IMR-90 (cell line): ENCODE results near the gene MKS1. TPM values are rescaled to one million over a fixed set of nuclear protein-coding genes. Genes with fewer than 3 reads are reported as not detected.

Source experiments
- ATAC-seq: fragments of 200-7000 bp; cut with Tn5 transposase; 2 replicates; pipeline ENCODE4 v1.9.1; 2020; ENCODE audit warnings: low read depth, mild to moderate bottlenecking, moderate library complexity
- BruUV-seq: library from RNA; stranded (reverse); fragments of 400-500 nt; replicated peaks from 2 replicates; lab custom pipeline; 2021; lab: Mats Ljungman, UMichigan
- CTCF ChIA-PET: fragments of 300-600 bp; formaldehyde crosslinking; extraction: SDS; loops from one replicate; lab custom pipeline; 2021; ENCODE audit warnings: antibody characterized with exemption; lab: Yijun Ruan, JAX
- POLR2A ChIA-PET: fragments of 300-600 bp; sonication (Branson Sonifier 250); formaldehyde crosslinking; loops from one replicate; lab custom pipeline; 2022; ENCODE audit warnings: antibody characterized with exemption; ENCODE audit not compliant: unreplicated experiment; lab: Charles Lee
- DNase-seq: peaks from one replicate; pipeline ENCODE4 v3.0.0; 2013
- H2AFZ ChIP-seq: replicated peaks from 2 replicates; pipeline ENCODE3; 2013; ENCODE audit warnings: low read length, mild to moderate bottlenecking; ENCODE audit not compliant: poor library complexity
- H2AK5ac ChIP-seq: 2 replicates; pipeline ENCODE4 v1.6.1; 2013; ENCODE audit warnings: low read depth, low read length, inconsistent platforms
- H2AK9ac ChIP-seq: replicated peaks from 2 replicates; pipeline ENCODE3; 2013; ENCODE audit warnings: mild to moderate bottlenecking, low read depth, low read length, moderate library complexity; ENCODE audit not compliant: poor library complexity
- H2BK120ac ChIP-seq: 2 replicates; pipeline ENCODE4 v1.6.1; 2013; ENCODE audit warnings: low read depth, low read length, inconsistent platforms
- H2BK15ac ChIP-seq: 3 replicates; pipeline ENCODE4 v1.6.1; 2013; ENCODE audit warnings: low read depth, low read length, inconsistent platforms
- H2BK20ac ChIP-seq: 2 replicates; pipeline ENCODE4 v1.6.1; 2013; ENCODE audit warnings: low read depth, mild to moderate bottlenecking, inconsistent platforms, low read length, moderate library complexity
- H2BK5ac ChIP-seq: 2 replicates; pipeline ENCODE4 v1.6.1; 2013; ENCODE audit warnings: mild to moderate bottlenecking, low read depth, low read length, inconsistent platforms; ENCODE audit not compliant: poor library complexity, severe bottlenecking
- H3K14ac ChIP-seq: replicated peaks from 2 replicates; pipeline ENCODE4 v1.6.1; 2013; ENCODE audit warnings: low read depth, low read length, inconsistent platforms
- H3K18ac ChIP-seq: 2 replicates; pipeline ENCODE4 v1.6.1; 2013; ENCODE audit warnings: low read depth, low read length, control low read depth
- H3K23ac ChIP-seq: 2 replicates; pipeline ENCODE4 v1.6.1; 2013; ENCODE audit warnings: low read depth, low read length, inconsistent platforms
- H3K27ac ChIP-seq: 2 replicates; pipeline ENCODE4 v1.5.1; 2013; ENCODE audit warnings: mild to moderate bottlenecking, control low read depth, low read length; ENCODE audit not compliant: insufficient read depth
- H3K27me3 ChIP-seq: 2 replicates; pipeline ENCODE4 v1.6.1; 2013; ENCODE audit warnings: low read length; ENCODE audit not compliant: control insufficient read depth, insufficient read depth
- H3K36me3 ChIP-seq: 2 replicates; pipeline ENCODE4 v1.6.1; 2013; ENCODE audit warnings: low read length, mixed read lengths; ENCODE audit not compliant: control insufficient read depth, insufficient read depth
- H3K4ac ChIP-seq: 2 replicates; pipeline ENCODE4 v1.6.1; 2013; ENCODE audit warnings: low read depth, low read length, inconsistent platforms
- H3K4me1 ChIP-seq: 2 replicates; pipeline ENCODE4 v1.6.1; 2013; ENCODE audit warnings: low read length, mixed read lengths; ENCODE audit not compliant: control insufficient read depth, insufficient read depth
- H3K4me2 ChIP-seq: 2 replicates; pipeline ENCODE4 v1.6.1; 2013; ENCODE audit warnings: low read depth, mild to moderate bottlenecking, control low read depth, low read length, moderate library complexity
- H3K4me3 ChIP-seq: 2 replicates; pipeline ENCODE4 v1.5.1; 2013; ENCODE audit warnings: low read depth, mild to moderate bottlenecking, control low read depth, low read length, moderate library complexity; ENCODE audit not compliant: insufficient read depth
- H3K56ac ChIP-seq: 2 replicates; pipeline ENCODE4 v1.6.1; 2013; ENCODE audit warnings: low read length, inconsistent platforms; ENCODE audit not compliant: insufficient read depth; ENCODE audit errors: extremely low read depth
- H3K79me1 ChIP-seq, 2 experiments: 2 replicates each; pipeline ENCODE4 v1.6.1; 2013; ENCODE audit warnings: low read length in 2 of 2, inconsistent platforms in 1 of 2, low read depth in 1 of 2
- H3K9ac ChIP-seq: 2 replicates; pipeline ENCODE4 v1.6.1; 2013; ENCODE audit warnings: low read depth, low read length, control low read depth
- H3K9me1 ChIP-seq: 2 replicates; pipeline ENCODE4 v1.6.1; 2013; ENCODE audit warnings: low read length, inconsistent platforms; ENCODE audit not compliant: insufficient read depth
- H3K9me3 ChIP-seq: 2 replicates; pipeline ENCODE4 v1.6.1; 2013; ENCODE audit warnings: low read length; ENCODE audit not compliant: control insufficient read depth, insufficient read depth
- H4K20me1 ChIP-seq: 2 replicates; pipeline ENCODE4 v1.6.1; 2013; ENCODE audit warnings: low read length, inconsistent platforms; ENCODE audit not compliant: insufficient read depth
- H4K5ac ChIP-seq: 2 replicates; pipeline ENCODE4 v1.6.1; 2013; ENCODE audit warnings: mild to moderate bottlenecking, low read depth, low read length, control low read depth
- H4K8ac ChIP-seq, 2 experiments: 2 replicates each; pipeline ENCODE4 v1.6.1; 2013; ENCODE audit warnings: low read depth in 2 of 2, low read length in 2 of 2, control low read depth in 1 of 2, inconsistent platforms in 1 of 2
- H4K91ac ChIP-seq: 2 replicates; pipeline ENCODE4 v1.6.1; 2013; ENCODE audit warnings: low read depth, low read length, inconsistent platforms; ENCODE audit not compliant: insufficient read depth
- BHLHE40 ChIP-seq: fragments of 150-350 bp; IDR thresholded peaks from 2 replicates; pipeline ENCODE4 v1.6.1; 2016; ENCODE audit warnings: mild to moderate bottlenecking, low read depth, low read length
- CEBPB ChIP-seq: IDR thresholded peaks from 2 replicates; pipeline ENCODE4 v1.6.1; 2012; ENCODE audit warnings: low read depth, low read length, improper control_type of control experiment
- CHD1 ChIP-seq: IDR thresholded peaks from 2 replicates; pipeline ENCODE4 v1.6.1; 2012; ENCODE audit warnings: low read depth, low read length, improper control_type of control experiment
- ELK1 ChIP-seq: fragments of 150-350 bp; IDR thresholded peaks from 2 replicates; pipeline ENCODE4 v1.6.1; 2016; ENCODE audit warnings: low read depth, mild to moderate bottlenecking, low read length, moderate library complexity, borderline replicate concordance
- FOS ChIP-seq: fragments of 150-350 bp; IDR thresholded peaks from 2 replicates; pipeline ENCODE4 v1.6.1; 2016; ENCODE audit warnings: low read depth, low read length
- MAFK ChIP-seq: IDR thresholded peaks from 2 replicates; pipeline ENCODE4 v1.6.1; 2012; ENCODE audit warnings: low read depth, low read length, improper control_type of control experiment
- MAZ ChIP-seq: IDR thresholded peaks from 2 replicates; pipeline ENCODE4 v1.6.1; 2012; ENCODE audit warnings: low read depth, mild to moderate bottlenecking, low read length, improper control_type of control experiment, moderate library complexity, borderline replicate concordance
- MXI1 ChIP-seq: IDR thresholded peaks from 2 replicates; pipeline ENCODE4 v1.6.1; 2012; ENCODE audit warnings: low read depth, mild to moderate bottlenecking, low read length, moderate library complexity, borderline replicate concordance
- NFE2L2 ChIP-seq: fragments of 150-350 bp; IDR thresholded peaks from 2 replicates; pipeline ENCODE4 v1.6.1; 2016; ENCODE audit warnings: low read depth, mild to moderate bottlenecking, low read length
- POLR2A ChIP-seq: IDR thresholded peaks from 2 replicates; pipeline ENCODE4 v1.6.1; 2012; ENCODE audit warnings: mild to moderate bottlenecking, low read depth, low read length
- RAD21 ChIP-seq: IDR thresholded peaks from 2 replicates; pipeline ENCODE4 v1.6.1; 2012; ENCODE audit warnings: low read length, improper control_type of control experiment
- RCOR1 ChIP-seq: IDR thresholded peaks from 2 replicates; pipeline ENCODE4 v1.6.1; 2012; ENCODE audit warnings: mild to moderate bottlenecking, low read length, improper control_type of control experiment; ENCODE audit not compliant: insufficient replicate concordance
- RFX5 ChIP-seq: IDR thresholded peaks from 2 replicates; pipeline ENCODE4 v1.8.0; 2012; ENCODE audit warnings: low read depth, mild to moderate bottlenecking, low read length, moderate library complexity
- SMC3 ChIP-seq: fragments of 150-350 bp; IDR thresholded peaks from 2 replicates; pipeline ENCODE4 v1.6.1; 2016; ENCODE audit warnings: low read depth, mild to moderate bottlenecking, antibody characterized with exemption, low read length, moderate library complexity
- USF2 ChIP-seq: fragments of 150-350 bp; IDR thresholded peaks from 2 replicates; pipeline ENCODE4 v1.6.1; 2017; ENCODE audit warnings: mild to moderate bottlenecking, antibody characterized with exemption, low read length, low read depth
- WGBS, 2 experiments: methylation state at CpG; one replicate each; pipeline versions ENCODE4 v1.1.5 to v1.1.7; 2013; ENCODE audit warnings: missing lambda C conversion rate in 2 of 2; ENCODE audit not compliant: insufficient read length in 1 of 2; ENCODE audit errors: extremely low coverage in 2 of 2; 5-methylcytosine and 5-hydroxymethylcytosine counted together
- dilution Hi-C: fragments of 300-500 bp; cut with HindIII; formaldehyde crosslinking; loops from one replicate; pipeline ENCODE4 v1.14.3; 2018; ENCODE audit warnings: low sequenced_read_pairs; ENCODE audit not compliant: unreplicated experiment
- in situ Hi-C: fragments of 300-500 bp; cut with MboI; formaldehyde crosslinking; loops from 3 replicates; pipeline ENCODE4 v1.14.3; 2019; ENCODE audit warnings: low sequenced_read_pairs, inconsistent platforms, mixed read lengths
- intact Hi-C: fragments of 100-400 bp; cut with micrococcal nuclease; formaldehyde crosslinking; loops from 2 replicates; pipeline ENCODE4 v1.10.0; 2022
- polyA plus RNA-seq, 3 experiments: library from polyadenylated mRNA; depleted of rRNA; stranded (reverse); fragments of >200 nt; gene quantifications; 2 replicates each; pipeline ENCODE4 v1.2.3, GENCODE V29; 2012; ENCODE audit warnings: low replicate concordance in 1 of 3
- total RNA-seq: library from RNA; depleted of rRNA; stranded (reverse); fragments of >200 nt; gene quantifications from 2 replicates; pipeline ENCODE4 v1.2.3, GENCODE V29; 2012
- TF ChIP-seq, protein P1 (sequence below): conservative IDR thresholded peaks from 2 replicates; pipeline ENCODE4 v1.5.1; 2012; ENCODE audit warnings: mild to moderate bottlenecking, low read depth, low read length, improper control_type of control experiment

Gene MKS1
- total and polyA plus RNA-seq, 2 of the 4 experiments (the other 2 are of a cell fraction), result 11.5 to 13.2 TPM

DNA sequence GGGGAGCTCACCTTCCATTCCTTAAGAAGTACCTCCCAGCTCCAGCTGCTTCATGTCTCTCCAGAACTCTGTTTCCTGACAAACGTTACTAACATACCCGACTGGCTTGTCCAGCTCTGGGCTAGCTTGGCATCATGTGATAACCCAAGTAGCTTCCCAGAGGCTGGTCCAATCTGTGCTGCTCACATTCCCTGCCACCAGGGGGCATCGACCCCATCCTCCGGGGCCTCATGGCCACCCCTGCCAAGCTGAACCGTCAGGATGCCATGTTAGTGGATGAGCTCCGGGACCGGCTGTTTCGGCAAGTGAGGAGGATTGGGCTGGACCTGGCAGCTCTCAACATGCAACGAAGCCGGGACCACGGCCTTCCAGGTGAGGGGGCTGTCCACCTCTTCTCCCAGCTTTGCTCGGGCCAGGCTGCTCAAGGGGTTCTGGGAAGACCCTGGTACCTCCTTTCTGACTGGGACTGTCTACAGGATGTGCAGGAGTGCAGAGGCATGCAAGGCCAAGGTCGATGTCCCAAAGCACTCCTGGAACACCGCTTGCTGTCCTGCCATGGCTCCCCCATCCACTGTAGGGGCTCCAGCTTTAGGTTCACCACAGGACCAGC lies 18.9 kb downstream of the MKS1 start:
- no TSS peak for BruUV-seq
- H3K18ac ChIP-seq, result no peak overlapping the region
- no peak overlapping the region for H2AK5ac ChIP-seq
- H3K14ac ChIP-seq, result no peak overlapping the region
- H2BK120ac ChIP-seq, result no peak overlapping the region
- no peak overlapping the region for H3K56ac ChIP-seq
- WGBS, 2 experiments, result 45% methylated on average over 8 of the region's 14 CpGs; no CpG with 5 or more reads in 1 of the 2 experiments
- H3K9me3 ChIP-seq, result no peaks in the 10 kb centered on the region
- dilution Hi-C loops, result no loop called here
- H3K79me1 ChIP-seq, result no peaks in the 10 kb centered on the region
- DNase-seq (peak; percentile 36), ATAC-seq (peak; percentile 56; the same call in 1 of the 2 replicates)
- TF ChIP-seq MAZ (no peak), RCOR1 (no peak), CHD1 (no peak), SMC3 (peak; percentile 42), BHLHE40 (no peak), CEBPB (no peak), POLR2A (no peak), NFE2L2 (no peak), RAD21 (peak; percentile 37; the same call in 1 of the 2 replicates), USF2 (no peak), MAFK (no peak), FOS (no peak), ELK1 (no peak), MXI1 (no peak), RFX5 (no peak)
- TF ChIP-seq, protein P1, sequence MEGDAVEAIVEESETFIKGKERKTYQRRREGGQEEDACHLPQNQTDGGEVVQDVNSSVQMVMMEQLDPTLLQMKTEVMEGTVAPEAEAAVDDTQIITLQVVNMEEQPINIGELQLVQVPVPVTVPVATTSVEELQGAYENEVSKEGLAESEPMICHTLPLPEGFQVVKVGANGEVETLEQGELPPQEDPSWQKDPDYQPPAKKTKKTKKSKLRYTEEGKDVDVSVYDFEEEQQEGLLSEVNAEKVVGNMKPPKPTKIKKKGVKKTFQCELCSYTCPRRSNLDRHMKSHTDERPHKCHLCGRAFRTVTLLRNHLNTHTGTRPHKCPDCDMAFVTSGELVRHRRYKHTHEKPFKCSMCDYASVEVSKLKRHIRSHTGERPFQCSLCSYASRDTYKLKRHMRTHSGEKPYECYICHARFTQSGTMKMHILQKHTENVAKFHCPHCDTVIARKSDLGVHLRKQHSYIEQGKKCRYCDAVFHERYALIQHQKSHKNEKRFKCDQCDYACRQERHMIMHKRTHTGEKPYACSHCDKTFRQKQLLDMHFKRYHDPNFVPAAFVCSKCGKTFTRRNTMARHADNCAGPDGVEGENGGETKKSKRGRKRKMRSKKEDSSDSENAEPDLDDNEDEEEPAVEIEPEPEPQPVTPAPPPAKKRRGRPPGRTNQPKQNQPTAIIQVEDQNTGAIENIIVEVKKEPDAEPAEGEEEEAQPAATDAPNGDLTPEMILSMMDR, result peak; percentile 47
- in situ Hi-C loops, result no loop called here
- intact Hi-C loops, result loop anchor here (2.0 kb wide), 1 partner anchor 247 kb away; no protein-coding TSS in a partner anchor
- no peak overlapping the region for H4K5ac ChIP-seq
- POLR2A ChIA-PET, result no interaction called here
- H3K4me3 ChIP-seq, result no peak overlapping the region
- H3K27ac ChIP-seq, result no peak overlapping the region
- CTCF ChIA-PET, result interaction anchor here (0.5 to 1.6 kb wide), 3 partner anchors 16 to 1781 kb away, joined by 3 to 4 read pairs (median 3); no protein-coding TSS in a partner anchor
- no peak overlapping the region for H2BK20ac ChIP-seq
- H3K36me3 ChIP-seq, result no peaks in the 10 kb centered on the region
- no peak overlapping the region for H2AK9ac ChIP-seq
- H3K4ac ChIP-seq, result no peak overlapping the region
- no peaks in the 10 kb centered on the region for H3K9me1 ChIP-seq
- no peak overlapping the region for H2BK5ac ChIP-seq
- H2AFZ ChIP-seq, result peak overlapping the region; percentile 38
- no peak overlapping the region for H3K23ac ChIP-seq
- no peak overlapping the region for H2BK15ac ChIP-seq
- no peak overlapping the region for H3K4me2 ChIP-seq
- H4K91ac ChIP-seq, result no peak overlapping the region
- H3K27me3 ChIP-seq, result peaks cover 12% of the 10 kb centered on the region
- H3K4me1 ChIP-seq, result no peaks in the 10 kb centered on the region
- no peak overlapping the region for H4K8ac ChIP-seq
- H3K9ac ChIP-seq, result no peak overlapping the region
- H4K20me1 ChIP-seq, result no peaks in the 10 kb centered on the region
